HepG2 (cell line): ENCODE data around the gene ATF1. TPM values are rescaled to one million over a fixed set of nuclear protein-coding genes. Genes with fewer than 3 reads are reported as not detected.

ENCODE experiments used
- AKAP8 ChIP-seq: sonication (generic); formaldehyde crosslinking; IDR thresholded peaks from 2 replicates; pipeline ENCODE4 v1.5.1; 2020; ENCODE audit warnings: mild to moderate bottlenecking, missing genetic modification reagents
- CENPBD1 ChIP-seq: sonication (generic); formaldehyde crosslinking; IDR thresholded peaks from 2 replicates; pipeline ENCODE4 v1.8.0; 2022; ENCODE audit warnings: missing genetic modification reagents, low read depth, mild to moderate bottlenecking, borderline replicate concordance
- DPF2 ChIP-seq: sonication (generic); formaldehyde crosslinking; IDR thresholded peaks from 2 replicates; pipeline ENCODE4 v1.4.0; 2020; ENCODE audit warnings: mild to moderate bottlenecking, low read depth, missing genetic modification reagents, borderline replicate concordance
- GABPB1 ChIP-seq: IDR thresholded peaks from 2 replicates; pipeline ENCODE4 v1.6.1; 2016; ENCODE audit warnings: mild to moderate bottlenecking, missing genetic modification reagents, moderate library complexity, missing compliant biosample characterization
- NR2C2 ChIP-seq: sonication (generic); formaldehyde crosslinking; IDR thresholded peaks from 2 replicates; pipeline ENCODE4 v1.4.0; 2020; ENCODE audit warnings: missing genetic modification reagents, mild to moderate bottlenecking, moderate library complexity, borderline replicate concordance
- NR2F1 ChIP-seq, 2 experiments: fragments of 450-650 bp in 1 of 2; formaldehyde crosslinking in 1 of 2; IDR thresholded peaks; 2 replicates each; pipeline versions ENCODE4 v1.5.0 to v1.6.1; 2016 to 2020; ENCODE audit warnings: mild to moderate bottlenecking in 1 of 2, missing compliant biosample characterization in 1 of 2, missing genetic modification reagents in 1 of 2, moderate library complexity in 1 of 2
- PHF20 ChIP-seq: sonication (generic); formaldehyde crosslinking; IDR thresholded peaks from 2 replicates; pipeline ENCODE4 v1.5.0; 2020; ENCODE audit warnings: mild to moderate bottlenecking, missing genetic modification reagents
- PLRG1 ChIP-seq: fragments of 450-650 bp; conservative IDR thresholded peaks from 2 replicates; pipeline ENCODE4 v1.6.1; 2016
- POLR2AphosphoS5 ChIP-seq: IDR thresholded peaks from 2 replicates; pipeline ENCODE4 v1.6.1; 2012; ENCODE audit warnings: low read depth, low read length
- SAFB2 ChIP-seq: sonication (generic); formaldehyde crosslinking; IDR thresholded peaks from 2 replicates; pipeline ENCODE4 v1.5.1; 2020; ENCODE audit warnings: missing genetic modification reagents, low read depth, mild to moderate bottlenecking, borderline replicate concordance
- SKI ChIP-seq: fragments of 450-650 bp; IDR thresholded peaks from one replicate; pipeline ENCODE4 v1.6.1; 2018; ENCODE audit warnings: mild to moderate bottlenecking; ENCODE audit not compliant: partially characterized antibody
- SSRP1 ChIP-seq: IDR thresholded peaks from 2 replicates; pipeline ENCODE4 v1.6.1; 2016; ENCODE audit warnings: control low read depth
- TFDP2 ChIP-seq: sonication (generic); formaldehyde crosslinking; IDR thresholded peaks from 2 replicates; pipeline ENCODE4 v1.4.0; 2020; ENCODE audit warnings: missing genetic modification reagents
- ZBTB38 ChIP-seq: sonication (generic); formaldehyde crosslinking; IDR thresholded peaks from 2 replicates; pipeline ENCODE4 v1.5.1; 2020; ENCODE audit warnings: mild to moderate bottlenecking, missing genetic modification reagents
- ZBTB43 ChIP-seq: sonication (generic); formaldehyde crosslinking; conservative IDR thresholded peaks from 2 replicates; pipeline ENCODE4 v1.4.0; 2020; ENCODE audit warnings: missing genetic modification reagents
- ZFP36L2 ChIP-seq: sonication (generic); formaldehyde crosslinking; IDR thresholded peaks from 2 replicates; pipeline ENCODE4 v1.4.0; 2020; ENCODE audit warnings: missing genetic modification reagents
- ZKSCAN8 ChIP-seq: IDR thresholded peaks from 2 replicates; pipeline ENCODE4 v1.6.1; 2016; ENCODE audit warnings: borderline replicate concordance, missing genetic modification reagents, missing compliant biosample characterization
- ZNF33B ChIP-seq: sonication (generic); formaldehyde crosslinking; IDR thresholded peaks from 2 replicates; pipeline ENCODE4 v1.5.1; 2020; ENCODE audit warnings: mild to moderate bottlenecking, missing genetic modification reagents
- polyA plus RNA-seq, 8 experiments: library from polyadenylated mRNA; depleted of rRNA in 3 of 8; stranded (reverse) in 7 of 8; unstranded in 1 of 8; fragments of >200 nt; fragmentation: Illumina TruSeq in 4 of 8; extraction: Trizol in 4 of 8; gene quantifications; 2 replicates each; pipeline versions ENCODE4 v1.2.1 to v1.2.3, GENCODE V29; 2011 to 2016; ENCODE audit warnings: low read depth in 4 of 8, missing spikeins in 1 of 8, mixed read lengths in 1 of 8; ENCODE audit not compliant: insufficient read depth in 1 of 8
- total RNA-seq, 5 experiments: library from RNA; depleted of rRNA; stranded (reverse); fragments of >200 nt; fragmentation: Illumina TruSeq; extraction: Trizol; gene quantifications; 2 replicates each; pipeline ENCODE4 v1.2.3, GENCODE V29; 2016; ENCODE audit warnings: low read depth in 1 of 5
- TF ChIP-seq, protein P1 (sequence below): sonication (generic); formaldehyde crosslinking; conservative IDR thresholded peaks from 2 replicates; pipeline ENCODE4 v1.8.0; 2022; ENCODE audit warnings: missing genetic modification reagents
- TF ChIP-seq, protein P2 (sequence below): sonication (generic); formaldehyde crosslinking; IDR thresholded peaks from 2 replicates; pipeline ENCODE4 v1.9.0; 2021; ENCODE audit warnings: missing genetic modification reagents, mild to moderate bottlenecking, borderline replicate concordance
- TF ChIP-seq, protein P3 (sequence below): sonication (generic); formaldehyde crosslinking; IDR thresholded peaks from 2 replicates; pipeline ENCODE4 v1.4.0; 2020; ENCODE audit warnings: missing genetic modification reagents, borderline replicate concordance

The ATF1 gene
- total and polyA plus RNA-seq, 2 of the 13 experiments (the other 11 are each of a cell fraction or from before 2014, with no cell fraction given), result 29.3 to 52.0 TPM

DNA sequence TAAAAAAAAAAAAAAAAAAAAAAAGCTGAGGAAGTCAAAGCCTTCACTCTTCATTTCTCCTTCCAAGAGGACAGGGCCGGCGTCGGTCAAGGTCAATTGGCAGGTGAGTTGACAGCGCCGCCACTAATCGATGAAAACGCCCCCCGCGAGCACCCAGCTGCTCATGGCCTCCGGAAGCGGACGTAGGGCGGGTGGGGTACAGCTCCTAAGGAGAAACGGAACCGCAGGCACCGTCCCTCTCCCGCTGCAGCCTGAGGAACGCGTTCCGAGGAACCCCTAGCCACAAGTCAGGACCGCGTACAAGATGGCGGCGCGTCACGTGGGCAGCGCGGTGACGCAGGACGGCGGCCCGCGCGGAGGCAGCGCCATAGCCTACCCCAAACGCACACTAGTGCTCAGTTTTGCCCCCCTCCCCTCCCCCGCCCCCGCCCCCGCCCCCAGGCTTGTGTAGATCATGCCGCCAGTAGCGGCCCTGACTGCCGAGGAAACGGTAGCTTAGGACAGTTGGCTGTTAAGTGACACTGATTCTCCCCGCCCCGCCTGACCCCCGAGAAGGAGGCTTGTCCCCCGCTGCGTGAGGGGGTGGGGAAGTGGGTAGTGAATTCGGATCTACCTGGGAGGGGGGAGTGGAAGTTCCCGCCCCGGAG is at the start of gene ATF1 (continued):
- TF ChIP-seq ZBTB43 (CRISPR knock-in tag), result no peak
- no peak; the same call in 1 of the 2 replicates for TF ChIP-seq ZKSCAN8 (CRISPR knock-in tag)
- no peak for TF ChIP-seq AKAP8 (CRISPR knock-in tag)
- TF ChIP-seq SKI, result peak; percentile 33
- TF ChIP-seq ZNF33B (CRISPR knock-in tag), result no peak
- TF ChIP-seq PHF20 (CRISPR knock-in tag), result peak; percentile 71
- TF ChIP-seq, protein P1, sequence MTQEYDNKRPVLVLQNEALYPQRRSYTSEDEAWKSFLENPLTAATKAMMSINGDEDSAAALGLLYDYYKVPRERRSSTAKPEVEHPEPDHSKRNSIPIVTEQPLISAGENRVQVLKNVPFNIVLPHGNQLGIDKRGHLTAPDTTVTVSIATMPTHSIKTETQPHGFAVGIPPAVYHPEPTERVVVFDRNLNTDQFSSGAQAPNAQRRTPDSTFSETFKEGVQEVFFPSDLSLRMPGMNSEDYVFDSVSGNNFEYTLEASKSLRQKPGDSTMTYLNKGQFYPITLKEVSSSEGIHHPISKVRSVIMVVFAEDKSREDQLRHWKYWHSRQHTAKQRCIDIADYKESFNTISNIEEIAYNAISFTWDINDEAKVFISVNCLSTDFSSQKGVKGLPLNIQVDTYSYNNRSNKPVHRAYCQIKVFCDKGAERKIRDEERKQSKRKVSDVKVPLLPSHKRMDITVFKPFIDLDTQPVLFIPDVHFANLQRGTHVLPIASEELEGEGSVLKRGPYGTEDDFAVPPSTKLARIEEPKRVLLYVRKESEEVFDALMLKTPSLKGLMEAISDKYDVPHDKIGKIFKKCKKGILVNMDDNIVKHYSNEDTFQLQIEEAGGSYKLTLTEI, result no peak
- TF ChIP-seq ZBTB38, result no peak; the same call in 1 of the 2 replicates
- no peak for TF ChIP-seq ZFP36L2 (CRISPR knock-in tag)
- no peak for TF ChIP-seq PLRG1
- TF ChIP-seq GABPB1 (CRISPR knock-in tag), result peak; percentile 82
- TF ChIP-seq NR2F1 (CRISPR knock-in tag; IDR thresholded peaks at IDR 0.05), result no peak
- TF ChIP-seq, protein P2, sequence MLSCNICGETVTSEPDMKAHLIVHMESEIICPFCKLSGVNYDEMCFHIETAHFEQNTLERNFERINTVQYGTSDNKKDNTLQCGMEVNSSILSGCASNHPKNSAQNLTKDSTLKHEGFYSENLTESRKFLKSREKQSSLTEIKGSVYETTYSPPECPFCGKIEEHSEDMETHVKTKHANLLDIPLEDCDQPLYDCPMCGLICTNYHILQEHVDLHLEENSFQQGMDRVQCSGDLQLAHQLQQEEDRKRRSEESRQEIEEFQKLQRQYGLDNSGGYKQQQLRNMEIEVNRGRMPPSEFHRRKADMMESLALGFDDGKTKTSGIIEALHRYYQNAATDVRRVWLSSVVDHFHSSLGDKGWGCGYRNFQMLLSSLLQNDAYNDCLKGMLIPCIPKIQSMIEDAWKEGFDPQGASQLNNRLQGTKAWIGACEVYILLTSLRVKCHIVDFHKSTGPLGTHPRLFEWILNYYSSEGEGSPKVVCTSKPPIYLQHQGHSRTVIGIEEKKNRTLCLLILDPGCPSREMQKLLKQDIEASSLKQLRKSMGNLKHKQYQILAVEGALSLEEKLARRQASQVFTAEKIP (CRISPR knock-in tag), result no peak
- TF ChIP-seq SAFB2 (CRISPR knock-in tag), result no peak; the same call in 1 of the 2 replicates
- TF ChIP-seq, protein P3, sequence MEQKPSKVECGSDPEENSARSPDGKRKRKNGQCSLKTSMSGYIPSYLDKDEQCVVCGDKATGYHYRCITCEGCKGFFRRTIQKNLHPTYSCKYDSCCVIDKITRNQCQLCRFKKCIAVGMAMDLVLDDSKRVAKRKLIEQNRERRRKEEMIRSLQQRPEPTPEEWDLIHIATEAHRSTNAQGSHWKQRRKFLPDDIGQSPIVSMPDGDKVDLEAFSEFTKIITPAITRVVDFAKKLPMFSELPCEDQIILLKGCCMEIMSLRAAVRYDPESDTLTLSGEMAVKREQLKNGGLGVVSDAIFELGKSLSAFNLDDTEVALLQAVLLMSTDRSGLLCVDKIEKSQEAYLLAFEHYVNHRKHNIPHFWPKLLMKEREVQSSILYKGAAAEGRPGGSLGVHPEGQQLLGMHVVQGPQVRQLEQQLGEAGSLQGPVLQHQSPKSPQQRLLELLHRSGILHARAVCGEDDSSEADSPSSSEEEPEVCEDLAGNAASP (CRISPR knock-in tag), result no peak; the same call in 1 of the 2 replicates
- TF ChIP-seq TFDP2 (CRISPR knock-in tag), result 0 out of 2 replicates have a peak, but pooled peaks have one; percentile 43
- TF ChIP-seq NR2C2 (CRISPR knock-in tag), result peak; percentile 37; the same call in 1 of the 2 replicates
- peak; percentile 95 for TF ChIP-seq POLR2AphosphoS5
- no peak for TF ChIP-seq SSRP1 (CRISPR knock-in tag)
- TF ChIP-seq CENPBD1 (CRISPR knock-in tag), result no peak
- TF ChIP-seq DPF2, result no peak
